GM10248 (cell line): ENCODE data around the gene SULT4A1.

Experiments
- CTCF ChIA-PET: fragments of 300-600 bp; sonication (Branson Sonifier 250); formaldehyde crosslinking; extraction: SDS; loops from one replicate; lab custom pipeline; 2021; ENCODE audit warnings: antibody characterized with exemption; lab: Yijun Ruan, JAX
- POLR2A ChIA-PET: fragments of 350-650 bp; sonication (Branson Sonifier 250); formaldehyde crosslinking; extraction: SDS; loops from one replicate; lab custom pipeline; 2020; ENCODE audit warnings: antibody characterized with exemption; lab: Yijun Ruan, JAX
- DNase-seq: peaks from one replicate; pipeline ENCODE4 v3.0.0; 2012; ENCODE audit errors: extremely low spot score
- CTCF ChIP-seq: IDR thresholded peaks from 2 replicates; pipeline ENCODE4 v1.5.1; 2012; ENCODE audit warnings: mild to moderate bottlenecking, low read depth; ENCODE audit errors: extremely low read depth, missing control alignments, control extremely low read depth

Gene SULT4A1

GRCh38 chr22:43848366-43849171 lies 13.7 kb downstream of the SULT4A1 start:
- POLR2A ChIA-PET: no interaction called here
- DNase-seq: no peak
- CTCF ChIA-PET: interaction anchor here (1.3 kb wide), 1 partner anchor 34 kb away, joined by 3 read pairs; no protein-coding TSS in a partner anchor
- no peak for TF ChIP-seq CTCF

GRCh38 chr22:43847376-43848289 lies 14.7 kb downstream of the SULT4A1 start:
- ChIA-PET POLR2A (no interaction called here), CTCF (interaction anchor here (1.0 kb wide), 1 partner anchor 35 kb away, joined by 5 read pairs; no protein-coding TSS in a partner anchor)
- no peak for DNase-seq
- TF ChIP-seq CTCF: no peak

GRCh38 chr22:43846966-43847365 lies 15.3 kb downstream of the SULT4A1 start:
- TF ChIP-seq CTCF: no peak
- CTCF ChIA-PET: interaction anchor here (1.0 kb wide), 1 partner anchor 35 kb away, joined by 5 read pairs; no protein-coding TSS in a partner anchor
- DNase-seq: no peak
- POLR2A ChIA-PET: no interaction called here

GRCh38 chr22:43845981-43846380 lies 16.3 kb downstream of the SULT4A1 start:
- no peak for DNase-seq
- CTCF ChIA-PET: no interaction called here
- TF ChIP-seq CTCF: no peak
- POLR2A ChIA-PET: no interaction called here

GRCh38 chr22:43844560-43845545 lies 17.5 kb downstream of the SULT4A1 start:
- CTCF ChIA-PET: no interaction called here
- no peak for DNase-seq
- TF ChIP-seq CTCF: no peak
- POLR2A ChIA-PET: interaction anchor here (0.5 kb wide), 1 partner anchor 13 kb away, joined by 5 read pairs; no protein-coding TSS in a partner anchor
